ENCODE data around the gene NKRF. TPM values are rescaled to one million over a fixed set of nuclear protein-coding genes. Genes with fewer than 3 reads are reported as not detected.

The NKRF gene
- total and polyA plus RNA-seq, 2 of the 8 experiments (the other 6 are each of a cell fraction or from before 2014, with no cell fraction given), result 3.8 to 11.4 TPM

DNA sequence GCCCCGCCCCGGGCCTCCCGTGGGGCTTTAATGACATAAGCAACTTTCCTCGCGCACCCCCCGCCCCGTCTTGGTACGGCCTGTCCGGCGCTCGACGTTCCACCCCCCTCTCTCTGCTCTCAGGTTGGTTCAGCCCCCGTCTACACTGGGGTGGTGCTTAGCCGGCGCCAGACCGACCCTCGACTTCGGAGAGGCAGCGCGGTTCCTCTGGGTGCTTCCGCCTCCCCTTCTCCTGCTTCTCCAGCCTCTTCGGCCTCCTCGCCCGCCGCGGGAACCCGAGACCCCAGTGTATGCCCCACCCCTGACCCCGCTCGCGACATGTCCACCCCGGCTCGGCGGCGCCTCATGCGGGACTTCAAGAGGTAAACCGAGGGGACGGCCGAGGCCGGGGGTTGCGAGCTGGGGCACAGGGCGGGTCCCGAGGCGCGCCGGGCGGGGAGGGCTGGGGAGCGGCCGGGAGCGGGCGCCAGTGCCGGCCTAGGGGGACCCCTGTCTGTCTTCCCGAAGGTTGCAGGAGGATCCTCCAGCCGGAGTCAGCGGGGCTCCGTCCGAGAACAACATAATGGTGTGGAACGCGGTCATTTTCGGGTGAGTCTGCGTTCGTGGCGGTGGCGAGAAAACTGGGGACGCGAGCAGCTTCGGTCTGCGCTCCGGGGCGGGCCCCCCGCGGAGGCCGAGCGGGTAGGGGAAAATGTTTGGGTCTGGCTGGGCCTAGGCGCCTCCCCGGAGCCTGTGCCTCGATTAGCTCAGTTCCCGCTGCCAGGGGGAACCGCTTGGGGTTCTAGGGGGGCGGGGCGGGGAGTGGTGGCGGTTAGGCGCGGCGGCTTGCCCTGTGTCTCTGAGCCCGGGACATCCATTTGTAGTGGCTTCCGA is 31.6 kb downstream of the NKRF start, which contains the start of gene UBE2A (continued):
- TF ChIP-seq, protein P1, sequence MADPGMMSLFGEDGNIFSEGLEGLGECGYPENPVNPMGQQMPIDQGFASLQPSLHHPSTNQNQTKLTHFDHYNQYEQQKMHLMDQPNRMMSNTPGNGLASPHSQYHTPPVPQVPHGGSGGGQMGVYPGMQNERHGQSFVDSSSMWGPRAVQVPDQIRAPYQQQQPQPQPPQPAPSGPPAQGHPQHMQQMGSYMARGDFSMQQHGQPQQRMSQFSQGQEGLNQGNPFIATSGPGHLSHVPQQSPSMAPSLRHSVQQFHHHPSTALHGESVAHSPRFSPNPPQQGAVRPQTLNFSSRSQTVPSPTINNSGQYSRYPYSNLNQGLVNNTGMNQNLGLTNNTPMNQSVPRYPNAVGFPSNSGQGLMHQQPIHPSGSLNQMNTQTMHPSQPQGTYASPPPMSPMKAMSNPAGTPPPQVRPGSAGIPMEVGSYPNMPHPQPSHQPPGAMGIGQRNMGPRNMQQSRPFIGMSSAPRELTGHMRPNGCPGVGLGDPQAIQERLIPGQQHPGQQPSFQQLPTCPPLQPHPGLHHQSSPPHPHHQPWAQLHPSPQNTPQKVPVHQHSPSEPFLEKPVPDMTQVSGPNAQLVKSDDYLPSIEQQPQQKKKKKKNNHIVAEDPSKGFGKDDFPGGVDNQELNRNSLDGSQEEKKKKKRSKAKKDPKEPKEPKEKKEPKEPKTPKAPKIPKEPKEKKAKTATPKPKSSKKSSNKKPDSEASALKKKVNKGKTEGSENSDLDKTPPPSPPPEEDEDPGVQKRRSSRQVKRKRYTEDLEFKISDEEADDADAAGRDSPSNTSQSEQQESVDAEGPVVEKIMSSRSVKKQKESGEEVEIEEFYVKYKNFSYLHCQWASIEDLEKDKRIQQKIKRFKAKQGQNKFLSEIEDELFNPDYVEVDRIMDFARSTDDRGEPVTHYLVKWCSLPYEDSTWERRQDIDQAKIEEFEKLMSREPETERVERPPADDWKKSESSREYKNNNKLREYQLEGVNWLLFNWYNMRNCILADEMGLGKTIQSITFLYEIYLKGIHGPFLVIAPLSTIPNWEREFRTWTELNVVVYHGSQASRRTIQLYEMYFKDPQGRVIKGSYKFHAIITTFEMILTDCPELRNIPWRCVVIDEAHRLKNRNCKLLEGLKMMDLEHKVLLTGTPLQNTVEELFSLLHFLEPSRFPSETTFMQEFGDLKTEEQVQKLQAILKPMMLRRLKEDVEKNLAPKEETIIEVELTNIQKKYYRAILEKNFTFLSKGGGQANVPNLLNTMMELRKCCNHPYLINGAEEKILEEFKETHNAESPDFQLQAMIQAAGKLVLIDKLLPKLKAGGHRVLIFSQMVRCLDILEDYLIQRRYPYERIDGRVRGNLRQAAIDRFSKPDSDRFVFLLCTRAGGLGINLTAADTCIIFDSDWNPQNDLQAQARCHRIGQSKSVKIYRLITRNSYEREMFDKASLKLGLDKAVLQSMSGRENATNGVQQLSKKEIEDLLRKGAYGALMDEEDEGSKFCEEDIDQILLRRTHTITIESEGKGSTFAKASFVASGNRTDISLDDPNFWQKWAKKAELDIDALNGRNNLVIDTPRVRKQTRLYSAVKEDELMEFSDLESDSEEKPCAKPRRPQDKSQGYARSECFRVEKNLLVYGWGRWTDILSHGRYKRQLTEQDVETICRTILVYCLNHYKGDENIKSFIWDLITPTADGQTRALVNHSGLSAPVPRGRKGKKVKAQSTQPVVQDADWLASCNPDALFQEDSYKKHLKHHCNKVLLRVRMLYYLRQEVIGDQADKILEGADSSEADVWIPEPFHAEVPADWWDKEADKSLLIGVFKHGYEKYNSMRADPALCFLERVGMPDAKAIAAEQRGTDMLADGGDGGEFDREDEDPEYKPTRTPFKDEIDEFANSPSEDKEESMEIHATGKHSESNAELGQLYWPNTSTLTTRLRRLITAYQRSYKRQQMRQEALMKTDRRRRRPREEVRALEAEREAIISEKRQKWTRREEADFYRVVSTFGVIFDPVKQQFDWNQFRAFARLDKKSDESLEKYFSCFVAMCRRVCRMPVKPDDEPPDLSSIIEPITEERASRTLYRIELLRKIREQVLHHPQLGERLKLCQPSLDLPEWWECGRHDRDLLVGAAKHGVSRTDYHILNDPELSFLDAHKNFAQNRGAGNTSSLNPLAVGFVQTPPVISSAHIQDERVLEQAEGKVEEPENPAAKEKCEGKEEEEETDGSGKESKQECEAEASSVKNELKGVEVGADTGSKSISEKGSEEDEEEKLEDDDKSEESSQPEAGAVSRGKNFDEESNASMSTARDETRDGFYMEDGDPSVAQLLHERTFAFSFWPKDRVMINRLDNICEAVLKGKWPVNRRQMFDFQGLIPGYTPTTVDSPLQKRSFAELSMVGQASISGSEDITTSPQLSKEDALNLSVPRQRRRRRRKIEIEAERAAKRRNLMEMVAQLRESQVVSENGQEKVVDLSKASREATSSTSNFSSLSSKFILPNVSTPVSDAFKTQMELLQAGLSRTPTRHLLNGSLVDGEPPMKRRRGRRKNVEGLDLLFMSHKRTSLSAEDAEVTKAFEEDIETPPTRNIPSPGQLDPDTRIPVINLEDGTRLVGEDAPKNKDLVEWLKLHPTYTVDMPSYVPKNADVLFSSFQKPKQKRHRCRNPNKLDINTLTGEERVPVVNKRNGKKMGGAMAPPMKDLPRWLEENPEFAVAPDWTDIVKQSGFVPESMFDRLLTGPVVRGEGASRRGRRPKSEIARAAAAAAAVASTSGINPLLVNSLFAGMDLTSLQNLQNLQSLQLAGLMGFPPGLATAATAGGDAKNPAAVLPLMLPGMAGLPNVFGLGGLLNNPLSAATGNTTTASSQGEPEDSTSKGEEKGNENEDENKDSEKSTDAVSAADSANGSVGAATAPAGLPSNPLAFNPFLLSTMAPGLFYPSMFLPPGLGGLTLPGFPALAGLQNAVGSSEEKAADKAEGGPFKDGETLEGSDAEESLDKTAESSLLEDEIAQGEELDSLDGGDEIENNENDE (IDR thresholded peaks at IDR 0.05; ENCODE audit: insufficient replicate concordance, low read length), result no peak
- TF ChIP-seq CBX8 (IDR thresholded peaks at IDR 0.05; ENCODE audit: borderline replicate concordance, low read depth, low read length), result no peak
- TF ChIP-seq POU5F1 (IDR thresholded peaks at IDR 0.05; ENCODE audit: low read depth, low read length), result no peak
- no peak for TF ChIP-seq NRF1 (IDR thresholded peaks at IDR 0.05; ENCODE audit: low read depth, low read length)
- no peak for TF ChIP-seq KDM1A (IDR thresholded peaks at IDR 0.05; ENCODE audit: borderline replicate concordance, low read length)
- TF ChIP-seq, protein P2, sequence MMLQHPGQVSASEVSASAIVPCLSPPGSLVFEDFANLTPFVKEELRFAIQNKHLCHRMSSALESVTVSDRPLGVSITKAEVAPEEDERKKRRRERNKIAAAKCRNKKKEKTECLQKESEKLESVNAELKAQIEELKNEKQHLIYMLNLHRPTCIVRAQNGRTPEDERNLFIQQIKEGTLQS (IDR thresholded peaks at IDR 0.05; ENCODE audit: insufficient read depth, low read depth, low read length), result no peak
- TF ChIP-seq EZH2 (IDR thresholded peaks at IDR 0.05; ENCODE audit: low read depth, low read length, severe bottlenecking), result no peak
- no peak for TF ChIP-seq SIRT6 (IDR thresholded peaks at IDR 0.05; ENCODE audit: low read length)
- TF ChIP-seq TAF7 (optimal IDR thresholded peaks at IDR 0.05; ENCODE audit: borderline replicate concordance, low read depth, low read length), result peak; percentile 90

All from H1 (cell line).